HG03108 (cell line): ENCODE measurements around the gene VSX1.
A peak's percentile ranks its signal among the peaks of the same experiment; 100 is the strongest.

Experiments
- ATAC-seq: cut with Tn5 transposase; IDR thresholded peaks from one replicate; pipeline ENCODE4 v1.9.1; 2021; ENCODE audit warnings: moderate library complexity; ENCODE audit not compliant: unreplicated experiment

VSX1 gene

DNA sequence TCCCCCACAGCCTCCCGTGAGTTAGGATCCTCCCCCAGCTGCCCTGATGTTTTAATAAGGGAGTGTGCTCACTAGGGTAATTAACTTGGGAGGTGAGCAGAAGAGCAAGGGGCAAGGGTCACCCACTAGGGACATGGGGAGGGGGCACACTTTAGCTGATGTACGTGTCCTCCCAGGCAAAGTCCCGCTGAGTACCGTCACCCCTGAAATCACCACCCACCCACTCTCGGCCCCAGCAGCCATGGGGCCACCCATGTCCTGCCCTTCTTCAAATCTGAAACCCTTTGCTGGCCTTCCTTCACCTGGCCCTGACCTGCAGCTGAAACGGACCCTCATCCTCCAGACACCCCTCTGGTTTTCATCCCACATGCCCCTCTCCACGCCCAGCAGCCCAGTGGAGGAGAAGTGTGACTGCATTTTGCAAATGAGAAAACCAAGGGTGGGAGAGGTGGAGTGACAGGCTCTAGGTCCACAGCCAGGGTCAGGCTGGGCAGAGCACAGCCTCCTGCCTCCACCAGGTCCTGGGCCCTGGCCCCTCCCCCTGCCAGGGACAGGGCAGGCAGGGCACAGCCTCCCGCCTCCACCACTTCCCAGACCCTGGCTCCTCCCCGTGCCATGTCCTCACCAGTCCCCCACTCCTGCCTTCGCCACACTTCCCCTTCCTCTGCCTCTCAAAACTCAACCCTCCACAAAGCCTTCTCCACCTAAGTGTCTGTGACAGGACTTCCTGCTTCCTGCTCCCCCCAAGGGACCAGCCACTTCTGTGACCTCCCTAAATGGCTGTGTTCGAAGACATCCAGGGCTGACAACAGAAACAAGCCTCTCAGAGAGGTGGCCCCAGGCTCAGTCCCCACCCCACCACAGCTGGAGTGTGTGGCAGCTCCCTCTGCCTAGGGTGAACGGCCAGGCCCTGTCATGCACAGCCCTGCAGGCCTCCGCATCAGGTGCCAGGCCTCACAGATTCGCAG is 39.1 kb downstream of the VSX1 start:
- ATAC-seq: peak; percentile 85

DNA sequence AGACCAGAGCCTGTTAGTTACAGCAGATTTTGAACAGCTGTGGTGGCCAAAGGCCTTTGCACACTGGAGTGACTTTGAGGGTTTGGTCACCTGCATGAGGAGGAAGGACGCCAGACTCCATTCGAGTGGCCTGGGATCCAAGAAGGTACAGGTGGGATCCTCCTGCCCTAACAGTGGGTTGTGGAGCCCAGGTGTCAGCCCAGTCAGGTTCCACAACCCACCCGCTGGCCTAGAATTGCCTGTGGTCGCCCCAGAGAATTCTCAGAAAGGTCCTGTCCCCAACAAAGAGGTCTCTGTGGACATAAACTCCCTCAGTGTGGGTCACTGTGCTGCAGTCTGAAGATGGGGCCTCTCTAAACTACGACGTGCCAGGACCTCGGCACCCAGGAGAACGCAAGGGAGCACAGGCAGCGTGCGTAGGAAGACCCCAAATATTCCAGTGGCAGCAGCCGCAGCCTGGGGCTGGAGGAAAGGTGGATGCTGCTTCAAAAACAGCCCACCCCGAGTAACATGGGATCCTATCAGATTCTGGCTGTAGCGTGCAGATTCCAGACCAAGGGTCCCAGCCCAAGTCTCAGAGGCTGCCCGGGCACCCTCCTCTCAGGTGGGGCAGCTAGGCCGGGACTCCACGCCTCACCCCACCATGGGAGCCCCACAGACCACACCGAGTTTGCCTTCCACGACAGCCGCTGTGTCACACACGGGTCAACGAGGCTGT is 40.0 kb downstream of the VSX1 start:
- ATAC-seq: no peak

DNA sequence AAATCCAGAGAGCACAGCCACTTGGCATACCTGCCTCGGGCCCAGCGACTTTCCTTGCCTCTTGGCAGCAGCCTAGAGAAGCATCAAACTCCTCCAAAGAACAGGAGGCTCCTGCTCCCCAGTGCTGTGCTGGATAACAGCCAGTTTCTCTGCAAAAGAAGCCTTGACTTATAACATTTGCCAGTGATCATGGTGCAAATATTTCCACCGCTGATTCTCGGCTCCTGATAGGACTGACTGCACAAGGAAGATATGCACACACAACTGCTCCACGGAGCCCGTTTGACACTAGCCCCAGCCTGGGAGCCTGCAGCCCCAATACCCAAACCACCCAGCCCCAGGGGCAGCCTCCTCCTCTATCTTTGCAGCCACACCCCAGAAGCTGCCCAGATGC is 41.5 kb downstream of the VSX1 start:
- ATAC-seq: no peak

DNA sequence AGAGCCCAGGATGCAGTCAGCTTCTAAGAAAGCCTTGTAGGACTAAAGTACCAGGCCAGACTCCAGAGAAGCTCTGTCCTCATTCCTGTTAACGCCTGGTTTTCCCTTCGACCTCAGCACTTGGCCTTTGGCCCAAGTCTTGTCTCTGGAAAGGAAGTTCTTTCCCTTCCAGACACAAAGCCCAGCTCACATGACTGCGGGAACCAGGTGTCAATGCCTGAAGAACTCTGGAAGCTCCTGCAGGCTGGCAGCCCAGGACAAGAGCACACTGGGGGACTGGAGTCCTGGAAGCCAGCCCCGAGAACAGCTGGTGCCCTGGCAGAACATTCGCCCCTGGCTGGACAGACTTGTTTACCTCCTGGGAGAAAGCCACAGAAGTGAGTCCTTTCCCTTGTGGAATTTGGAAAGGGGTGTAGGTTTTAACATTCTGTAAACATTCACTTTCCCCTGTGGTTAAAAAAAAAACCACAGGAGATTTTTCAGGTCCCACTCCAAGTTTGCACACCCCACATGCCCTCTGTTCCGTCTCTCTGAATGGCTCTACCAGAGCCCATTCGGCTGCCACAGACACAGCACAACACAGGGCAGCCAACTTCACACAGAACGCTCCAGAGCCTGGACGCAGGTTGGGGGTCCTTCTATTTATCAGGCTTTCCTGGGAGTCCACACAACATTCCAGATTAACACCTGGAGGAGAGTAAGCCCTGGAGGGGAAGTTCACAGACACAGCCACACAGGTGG is 42.1 kb downstream of the VSX1 start:
- no peak for ATAC-seq

DNA sequence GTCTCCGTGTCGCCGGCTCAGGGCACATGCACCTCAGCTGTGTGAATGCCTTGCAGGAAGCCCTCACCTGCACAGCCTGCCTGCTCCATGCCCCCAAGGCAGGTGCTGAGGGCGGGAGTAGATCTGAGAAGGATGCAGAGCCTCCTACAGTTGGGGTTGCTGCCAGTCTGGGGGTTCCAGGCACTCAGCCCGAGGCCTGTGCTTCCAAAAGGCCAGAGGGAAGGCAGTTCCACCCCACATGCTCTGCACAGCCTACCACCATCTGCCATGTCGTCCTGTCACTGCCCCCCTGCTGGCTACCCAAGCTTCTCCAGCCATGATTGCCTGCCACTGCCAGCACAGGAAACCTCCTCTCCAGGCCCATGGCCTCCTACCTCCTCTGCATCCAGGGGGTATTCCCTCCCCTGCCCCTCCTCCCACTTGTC is 43.3 kb downstream of the VSX1 start:
- no peak for ATAC-seq

DNA sequence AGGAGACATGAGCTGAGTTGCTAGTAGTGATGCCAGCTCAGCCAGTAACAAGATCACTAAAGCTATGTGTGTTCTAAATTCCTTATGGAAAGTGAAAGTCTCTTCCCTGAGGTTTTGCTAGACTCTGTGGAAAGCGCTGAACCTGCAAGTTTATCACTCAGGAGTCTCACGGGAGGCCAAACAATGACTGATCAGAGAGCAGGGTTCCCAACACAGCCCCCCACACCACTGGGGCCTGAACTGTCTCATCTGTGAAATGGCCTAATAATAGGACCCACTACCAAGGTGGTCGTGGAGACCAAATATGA is 43.9 kb downstream of the VSX1 start:
- no peak for ATAC-seq

DNA sequence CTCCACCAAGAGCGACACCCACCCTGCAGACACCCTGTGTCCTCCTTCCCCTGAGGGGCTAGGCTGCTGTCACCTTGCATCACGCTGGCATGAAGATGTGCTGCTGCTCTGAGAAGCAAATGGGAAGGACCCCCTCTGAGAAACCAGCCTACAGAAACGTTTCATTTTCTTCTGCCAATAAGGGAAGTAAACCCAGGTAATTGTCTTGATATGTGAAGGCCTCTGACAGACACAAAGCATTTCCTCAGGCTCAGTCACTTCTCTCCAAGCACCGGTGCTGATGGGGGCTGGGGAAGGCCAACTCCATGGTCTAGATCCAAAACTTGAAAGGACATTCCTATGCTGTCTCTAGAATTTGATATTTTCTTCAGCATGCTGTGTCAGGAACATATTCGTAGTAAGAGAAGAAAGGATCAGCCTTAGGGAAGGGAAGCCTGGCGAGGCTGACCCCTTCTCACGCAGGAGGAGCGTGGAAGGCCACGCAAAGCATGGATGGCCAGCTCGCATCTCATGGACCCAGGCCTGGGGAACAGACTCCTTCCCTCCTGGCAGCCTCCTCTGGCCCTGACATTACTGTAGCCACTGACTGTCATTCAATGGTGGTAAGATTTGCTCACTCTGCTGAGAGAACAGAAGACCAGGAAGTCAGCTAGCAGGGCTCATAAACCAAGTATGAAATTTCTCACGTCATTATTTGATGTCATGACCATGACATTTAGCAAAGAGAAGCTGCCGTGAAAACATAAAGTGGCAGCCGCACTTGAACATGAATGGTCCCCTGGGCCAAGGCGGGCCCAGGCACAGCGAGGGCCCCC is 44.4 kb downstream of the VSX1 start:
- ATAC-seq: no peak

DNA sequence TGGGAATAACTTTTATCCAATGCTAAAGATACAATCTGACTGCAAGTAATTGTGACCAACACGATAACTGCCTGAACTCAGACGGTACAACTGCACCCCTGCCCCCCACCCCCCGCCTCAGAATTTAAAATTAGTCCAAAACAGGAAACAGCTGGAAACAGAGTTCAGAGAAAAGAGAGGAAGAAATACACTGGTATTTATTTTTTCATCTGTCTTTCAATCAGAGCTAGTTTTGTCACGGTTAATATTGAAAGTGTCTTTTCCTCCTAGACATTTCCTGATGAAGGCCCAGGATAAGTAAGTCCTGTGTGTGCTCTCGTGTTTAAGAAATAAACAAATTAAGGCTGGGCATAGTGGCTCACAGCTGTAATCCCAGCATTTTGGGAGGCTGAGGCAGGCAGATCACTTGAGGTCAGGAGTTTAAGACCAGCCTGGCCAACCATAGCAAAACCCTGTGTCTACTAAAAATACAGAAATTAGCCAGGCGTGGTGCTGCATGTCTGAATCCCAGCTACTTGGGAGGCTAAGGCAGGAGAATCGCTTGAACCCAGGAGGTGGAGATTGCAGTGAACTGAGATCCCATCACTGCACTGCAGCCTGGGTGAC is 45.5 kb downstream of the VSX1 start:
- ATAC-seq: no peak

DNA sequence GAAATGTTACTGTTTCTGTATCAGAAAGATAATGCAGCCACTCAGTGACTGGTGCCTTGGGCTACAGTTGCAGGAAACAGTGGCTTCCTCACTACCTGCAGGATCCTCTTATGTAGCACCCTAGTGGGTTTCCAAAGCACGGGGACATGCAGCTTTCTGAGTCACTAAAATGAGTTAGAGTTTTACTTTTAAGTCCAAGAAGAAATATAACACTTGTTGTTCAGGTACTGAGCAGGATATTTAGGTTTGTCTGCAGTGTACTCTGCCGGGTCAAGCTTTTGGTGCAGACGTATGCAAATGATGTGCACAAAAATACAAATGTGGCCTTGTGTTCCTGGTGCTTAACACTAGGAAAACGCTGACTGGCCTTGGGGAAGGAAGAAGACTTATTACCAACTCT is 46.0 kb downstream of the VSX1 start:
- no peak for ATAC-seq

DNA sequence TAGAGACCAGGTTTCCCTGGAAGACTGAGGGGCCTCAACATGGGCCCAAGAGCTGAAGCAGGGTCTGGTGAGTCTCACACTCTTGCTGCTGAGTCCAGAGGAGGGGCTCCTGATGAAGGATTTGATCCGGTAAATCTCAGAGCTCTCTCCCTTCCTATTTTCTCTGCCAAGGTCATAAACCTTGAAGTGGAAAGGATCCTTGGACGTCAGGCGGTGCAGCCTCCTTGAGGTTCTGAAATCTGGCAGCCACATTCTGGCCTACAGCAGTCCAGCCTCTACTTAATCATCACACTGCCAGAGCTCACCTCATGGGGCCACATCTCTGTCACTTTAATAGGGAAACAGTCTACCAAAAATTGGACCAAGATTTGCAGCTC is 48.0 kb downstream of the VSX1 start:
- no peak for ATAC-seq

DNA sequence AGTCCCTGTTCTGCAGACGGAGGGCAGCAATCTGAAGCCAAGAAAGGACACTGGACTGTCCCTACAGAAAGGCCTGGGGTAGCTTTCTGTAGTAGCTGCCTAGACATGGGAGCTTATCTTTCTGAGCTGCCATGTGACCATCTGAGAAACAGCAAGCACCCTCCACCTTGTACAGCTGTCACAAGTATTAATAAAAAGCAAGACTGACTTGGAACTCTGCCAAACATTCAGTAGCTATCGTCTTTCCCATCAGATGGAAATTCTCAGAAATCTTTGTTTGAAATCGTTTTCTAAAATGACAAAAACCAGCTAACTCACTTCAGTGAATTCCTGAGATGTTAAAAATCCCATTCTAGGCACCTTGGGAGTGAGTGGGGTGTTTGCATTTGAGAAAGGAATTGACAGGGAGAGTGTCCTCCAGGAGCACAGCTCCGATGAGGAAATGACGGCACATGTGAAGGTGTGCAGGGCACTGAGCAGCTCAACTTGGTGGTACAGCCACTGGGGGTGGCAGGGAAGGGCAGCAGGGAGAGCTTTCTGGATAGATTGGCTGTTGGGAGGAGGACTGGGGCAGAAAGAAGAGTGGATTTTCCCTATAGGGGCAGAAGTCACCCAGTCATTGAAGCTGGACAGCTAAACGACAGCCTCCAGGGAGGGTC is 48.5 kb downstream of the VSX1 start:
- ATAC-seq: no peak

DNA sequence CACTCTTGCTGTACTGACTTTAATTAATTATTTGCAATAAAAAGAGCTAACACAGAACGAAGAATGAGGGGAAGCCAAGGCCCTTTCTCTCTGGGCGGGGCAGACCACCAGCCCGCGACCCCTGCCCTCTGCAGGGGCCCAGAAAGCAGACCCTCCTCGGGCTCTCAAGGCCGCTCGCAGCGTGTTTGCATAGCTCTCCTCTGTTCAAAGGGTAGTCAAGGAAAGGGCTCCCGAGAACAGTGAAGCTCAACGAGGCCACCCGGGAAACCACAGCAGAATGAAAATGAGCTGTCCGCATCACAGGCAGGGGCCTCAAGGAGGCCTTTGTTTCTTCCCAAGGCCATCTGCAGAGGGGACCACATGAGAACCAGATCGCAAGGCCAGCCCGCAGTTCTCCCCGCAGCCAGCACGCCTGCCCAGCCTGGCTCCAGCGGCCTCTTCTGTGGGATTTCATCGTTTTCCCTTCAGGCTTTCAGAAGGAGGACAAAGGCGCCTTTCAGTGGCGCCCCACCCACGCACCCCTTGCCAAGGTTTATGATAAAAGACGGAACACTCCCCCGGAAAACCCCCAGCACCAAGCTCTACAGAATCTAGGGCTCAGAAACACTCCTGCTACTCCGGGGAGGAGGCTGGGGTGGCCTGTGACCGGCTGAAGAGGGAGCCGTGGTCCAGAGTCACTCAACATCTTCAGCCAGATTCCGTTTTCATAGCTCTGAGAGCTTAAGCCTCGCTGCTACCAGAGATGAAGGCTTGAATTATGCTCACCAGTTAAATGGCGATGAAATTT is 49.3 kb downstream of the VSX1 start:
- ATAC-seq: no peak

DNA sequence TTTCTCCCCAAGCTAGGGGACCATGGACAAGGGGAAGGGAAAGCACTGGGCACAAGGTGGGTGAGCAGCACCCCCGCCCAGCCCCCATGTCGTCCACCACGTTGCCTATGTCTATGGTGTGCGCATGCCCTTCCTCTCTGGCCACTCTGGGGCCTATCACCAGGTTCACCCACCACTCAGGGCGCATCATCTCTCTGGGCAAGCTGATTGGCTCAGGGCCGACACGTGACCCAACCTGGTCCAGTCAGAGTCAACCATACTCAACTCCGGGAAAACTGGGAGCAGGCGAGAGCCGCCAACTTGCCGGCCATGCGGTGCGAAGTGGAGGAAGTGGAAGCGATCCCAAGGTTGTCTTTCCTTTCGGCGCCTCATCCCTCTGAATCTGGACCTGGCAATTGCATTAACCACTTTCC is 49.9 kb downstream of the VSX1 start:
- ATAC-seq: no peak

DNA sequence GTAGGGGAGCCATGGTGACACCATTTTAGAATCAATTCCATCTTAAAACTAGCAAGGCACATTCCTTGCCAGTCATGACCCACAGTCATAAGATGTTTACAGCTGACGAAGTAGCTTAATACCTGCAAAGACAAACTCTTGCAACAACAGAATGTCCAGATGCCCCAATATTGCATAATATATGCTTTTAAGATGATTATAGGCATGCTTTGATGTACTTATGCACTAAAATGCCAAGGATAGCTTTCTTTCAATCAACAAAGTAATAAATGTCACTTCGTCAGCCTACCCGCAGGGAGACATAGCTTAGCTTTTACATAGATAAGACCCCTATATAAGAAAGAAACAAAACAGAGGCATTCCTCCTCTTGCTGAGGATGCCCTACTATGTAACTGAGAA is 50.7 kb downstream of the VSX1 start:
- no peak for ATAC-seq

DNA sequence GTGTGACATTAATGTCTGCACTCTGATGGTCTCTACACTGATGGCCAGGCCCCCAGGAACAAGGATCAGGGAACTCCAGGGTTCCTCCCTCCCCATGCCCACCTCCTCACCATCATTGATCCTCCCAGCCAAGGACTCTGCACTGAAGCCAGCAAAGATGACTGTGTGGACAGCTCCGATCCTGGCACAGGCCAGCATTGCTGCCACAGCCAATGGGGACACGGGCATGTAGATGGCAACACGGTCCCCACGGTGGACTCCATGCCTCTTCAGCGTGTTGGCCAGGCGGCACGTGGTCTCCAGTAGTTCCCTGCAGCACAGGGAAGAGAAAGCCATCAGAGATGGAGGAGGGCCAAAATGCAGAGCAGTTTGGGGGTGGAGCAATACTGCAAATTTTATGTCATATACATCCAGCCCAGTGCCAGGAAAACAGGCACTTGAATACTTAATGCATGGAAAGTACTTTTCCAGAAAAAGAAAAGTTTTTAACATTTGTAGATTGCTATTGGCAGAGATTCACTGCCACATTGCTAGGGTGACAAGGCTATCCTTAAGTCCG is 51.2 kb downstream of the VSX1 start:
- no peak for ATAC-seq

DNA sequence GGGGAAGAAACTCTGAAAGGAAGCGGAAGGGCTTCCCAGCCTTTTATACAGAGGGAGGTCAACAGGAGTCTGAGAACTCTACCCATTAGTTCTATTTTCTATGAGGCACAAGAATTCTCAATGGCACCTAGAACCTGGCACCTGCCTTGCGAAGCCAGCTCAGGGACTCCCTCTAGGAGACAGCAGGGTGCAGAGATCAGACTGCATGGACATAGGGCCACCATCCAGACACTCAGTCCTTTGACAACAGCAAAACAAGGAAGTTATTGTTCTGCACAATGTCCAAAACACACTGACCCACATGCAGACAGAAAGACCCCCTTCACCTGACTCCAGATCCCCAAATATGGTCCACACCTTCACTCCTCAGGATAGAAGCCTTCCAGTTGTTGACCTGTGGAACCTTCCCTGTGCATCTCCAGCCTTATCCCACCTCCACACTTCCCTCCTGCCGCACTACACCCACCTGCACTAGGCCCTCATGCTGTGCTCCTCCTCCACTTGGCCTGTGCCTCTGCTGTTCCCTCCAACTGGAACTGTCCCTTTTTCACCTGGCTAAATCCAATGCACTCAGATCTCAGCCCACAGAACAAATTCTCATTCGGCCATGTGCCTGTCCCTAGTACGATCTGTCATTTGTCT is 51.8 kb downstream of the VSX1 start:
- ATAC-seq: no peak

DNA sequence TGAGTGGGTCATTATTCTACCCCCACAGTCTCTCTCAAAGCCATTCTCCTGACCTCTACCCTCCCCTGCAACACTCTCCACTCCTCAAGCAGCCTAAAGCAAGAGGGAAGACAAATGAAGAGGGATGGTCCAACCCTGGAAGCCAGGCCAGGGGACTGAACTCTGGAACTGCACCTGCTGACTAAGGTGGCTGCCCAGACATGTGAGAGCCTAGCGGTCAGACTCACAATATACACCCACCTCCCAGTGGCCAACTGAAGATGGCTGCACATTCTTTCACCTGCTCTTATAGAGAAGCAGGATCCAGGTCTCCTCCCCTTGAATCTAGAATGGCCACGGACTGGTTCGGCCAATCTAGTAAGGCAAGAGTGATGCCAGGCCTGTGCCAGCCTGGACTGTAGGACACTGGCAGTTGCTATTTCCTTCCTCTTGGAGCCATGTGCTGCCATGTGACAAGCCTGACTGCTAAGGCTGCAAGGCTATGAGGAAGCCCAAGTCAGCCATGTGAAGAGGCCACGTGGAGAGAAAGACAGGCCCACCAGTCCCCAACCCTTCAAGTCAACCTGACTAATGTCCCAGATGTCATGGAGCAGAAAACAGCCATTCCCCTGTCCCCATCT is 55.8 kb downstream of the VSX1 start:
- no peak for ATAC-seq
